PC-3 (cell line): ENCODE results near the gene EPS8L2. TPM values are rescaled to one million over a fixed set of nuclear protein-coding genes. Genes with fewer than 3 reads are reported as not detected.

Experiments
- ATAC-seq: fragments of 200-7000 bp; cut with Tn5 transposase; 2 replicates; pipeline ENCODE4 v1.9.1; 2020; ENCODE audit warnings: mild to moderate bottlenecking, moderate library complexity
- BruUV-seq: library from RNA; stranded (reverse); fragments of 400-500 nt; replicated peaks from 2 replicates; lab custom pipeline; 2021; lab: Mats Ljungman, UMichigan
- CTCF ChIA-PET: fragments of 300-600 bp; sonication (Branson Sonifier 250); formaldehyde crosslinking; loops from one replicate; lab custom pipeline; 2022; ENCODE audit warnings: antibody characterized with exemption; lab: Charles Lee
- POLR2A ChIA-PET: fragments of 300-600 bp; sonication (Branson Sonifier 250); formaldehyde crosslinking; loops from one replicate; lab custom pipeline; 2022; ENCODE audit warnings: antibody characterized with exemption; ENCODE audit not compliant: unreplicated experiment; lab: Charles Lee
- DNase-seq: peaks from one replicate; pipeline ENCODE4 v3.0.0-alpha.2; 2015
- H2AFZ ChIP-seq: fragments of 300-600 bp; sonication (generic); 2 replicates; pipeline ENCODE4 v1.6.0; 2016; ENCODE audit warnings: antibody characterized with exemption, low read length
- H3F3A ChIP-seq: fragments of 300-600 bp; sonication (generic); one replicate; pipeline ENCODE4 v1.6.0; 2017; ENCODE audit warnings: antibody characterized with exemption, low read length, control low read depth, mild to moderate bottlenecking; ENCODE audit not compliant: unreplicated experiment
- H3K27ac ChIP-seq: fragments of 300-600 bp; sonication (generic); 2 replicates; pipeline ENCODE4 v1.5.1; 2016; ENCODE audit warnings: mild to moderate bottlenecking, low read length
- H3K27me3 ChIP-seq: fragments of 300-600 bp; sonication (generic); 2 replicates; pipeline ENCODE4 v1.6.1; 2016; ENCODE audit warnings: low read length, mixed read lengths
- H3K36me3 ChIP-seq: fragments of 300-600 bp; sonication (generic); 2 replicates; pipeline ENCODE4 v1.6.1; 2016; ENCODE audit warnings: low read depth, mixed run types, low read length, mixed read lengths
- H3K4me1 ChIP-seq: fragments of 300-600 bp; sonication (generic); 2 replicates; pipeline ENCODE4 v1.5.1; 2016; ENCODE audit warnings: low read length; ENCODE audit not compliant: insufficient read depth
- H3K4me2 ChIP-seq: fragments of 300-600 bp; sonication (generic); 2 replicates; pipeline ENCODE4 v1.6.0; 2016; ENCODE audit warnings: low read length
- H3K4me3 ChIP-seq: fragments of 300-600 bp; sonication (generic); 2 replicates; pipeline ENCODE4 v1.5.1; 2016; ENCODE audit warnings: mild to moderate bottlenecking, low read length, mixed read lengths
- H3K79me2 ChIP-seq: fragments of 300-600 bp; sonication (generic); 2 replicates; pipeline ENCODE4 v1.6.1; 2017; ENCODE audit warnings: low read length, mixed read lengths
- H3K9ac ChIP-seq: fragments of 300-600 bp; sonication (generic); 2 replicates; pipeline ENCODE4 v1.6.0; 2016; ENCODE audit warnings: mild to moderate bottlenecking, low read length
- H3K9me2 ChIP-seq: fragments of 300-600 bp; sonication (generic); replicated peaks from 2 replicates; pipeline ENCODE4 v1.6.1; 2016; ENCODE audit warnings: mixed run types, low read length, mixed read lengths
- H3K9me3 ChIP-seq: fragments of 300-600 bp; sonication (generic); 2 replicates; pipeline ENCODE4 v1.6.1; 2016; ENCODE audit warnings: low read length, mixed read lengths
- H4K20me1 ChIP-seq: fragments of 300-600 bp; sonication (generic); 2 replicates; pipeline ENCODE4 v1.6.1; 2016; ENCODE audit warnings: low read length, mixed read lengths
- CTCF ChIP-seq: fragments of 300-600 bp; sonication (generic); conservative IDR thresholded peaks from 2 replicates; pipeline ENCODE4 v1.5.1; 2017; ENCODE audit warnings: antibody characterized with exemption, low read depth, mild to moderate bottlenecking, low read length
- EZH2 ChIP-seq: fragments of 300-600 bp; sonication (generic); IDR thresholded peaks from one replicate; pipeline ENCODE4 v1.6.1; 2017; ENCODE audit warnings: antibody characterized with exemption, mild to moderate bottlenecking, low read length; ENCODE audit not compliant: unreplicated experiment
- EZH2phosphoT487 ChIP-seq: fragments of 300-600 bp; sonication (generic); IDR thresholded peaks from 2 replicates; pipeline ENCODE4 v1.6.1; 2018; ENCODE audit warnings: mild to moderate bottlenecking, antibody characterized with exemption, low read length, borderline replicate concordance
- intact Hi-C: fragments of 100-400 bp; cut with micrococcal nuclease; formaldehyde crosslinking; loops from 2 replicates; pipeline ENCODE4 v1.9.0; 2023
- total RNA-seq: library from RNA; depleted of rRNA; stranded (reverse); fragments of >200 nt; gene quantifications from 2 replicates; pipeline ENCODE4 v1.2.3, GENCODE V29; 2014

The EPS8L2 gene
- total RNA-seq, 1 experiment from 2014 or later, result 127 TPM

- H3K9me3 ChIP-seq, result no peaks in the 10 kb centered on the region
- no peak overlapping the region for H2AFZ ChIP-seq
- no peak overlapping the region for H3K9ac ChIP-seq
- ChIA-PET CTCF (no interaction called here), POLR2A (interaction anchor here (0.5 kb wide), 1 partner anchor 37 kb away, joined by 9 read pairs; no protein-coding TSS in a partner anchor)
- no peaks in the 10 kb centered on the region for H3K27me3 ChIP-seq
- no peak overlapping the region for H3K4me2 ChIP-seq
- intact Hi-C loops, result no loop called here
- H3K36me3 ChIP-seq, result peaks cover 22% of the 10 kb centered on the region
- H3K79me2 ChIP-seq, result no peaks in the 10 kb centered on the region
- H4K20me1 ChIP-seq, result no peaks in the 10 kb centered on the region
- H3K4me3 ChIP-seq, result no peak overlapping the region
- H3K9me2 ChIP-seq, result no peaks in the 10 kb centered on the region
- no peak for ATAC-seq
- no peaks in the 10 kb centered on the region for H3F3A ChIP-seq
- no peak overlapping the region for H3K27ac ChIP-seq
- BruUV-seq, result no TSS peak
- DNase-seq, result no peak
- no peaks in the 10 kb centered on the region for H3K4me1 ChIP-seq
- TF ChIP-seq EZH2phosphoT487 (no peak), EZH2 (no peak), CTCF (no peak)
Observed at GRCh38 chr11:680970-681369, 25.1 kb upstream of the EPS8L2 start.

GRCh38 chr11:686451-687243 is 19.4 kb upstream of the EPS8L2 start:
- BruUV-seq, result no TSS peak
- intact Hi-C loops, result no loop called here
- no peak overlapping the region for H3K4me3 ChIP-seq
- H3K9me3 ChIP-seq, result no peaks in the 10 kb centered on the region
- no peaks in the 10 kb centered on the region for H3K4me1 ChIP-seq
- peaks cover 17% of the 10 kb centered on the region for H3K79me2 ChIP-seq
- no peaks in the 10 kb centered on the region for H3K27me3 ChIP-seq
- H3K27ac ChIP-seq, result no peak overlapping the region
- TF ChIP-seq CTCF (no peak), EZH2 (no peak), EZH2phosphoT487 (no peak)
- H3K36me3 ChIP-seq, result peaks cover 34% of the 10 kb centered on the region; the same call in 1 of the 2 replicates
- ChIA-PET CTCF (no interaction called here), POLR2A (no interaction called here)
- no peak overlapping the region for H3K9ac ChIP-seq
- H4K20me1 ChIP-seq, result no peaks in the 10 kb centered on the region
- H3F3A ChIP-seq, result no peaks in the 10 kb centered on the region
- DNase-seq, result no peak
- H3K4me2 ChIP-seq, result no peak overlapping the region
- ATAC-seq, result no peak
- H3K9me2 ChIP-seq, result no peaks in the 10 kb centered on the region
- H2AFZ ChIP-seq, result no peak overlapping the region

GRCh38 chr11:687751-688150 is 18.3 kb upstream of the EPS8L2 start:
- Histone ChIP-seq H3F3A (no peaks in the 10 kb centered on the region), H3K9ac (no peak overlapping the region), H3K9me2 (no peaks in the 10 kb centered on the region), H4K20me1 (no peaks in the 10 kb centered on the region), H3K4me2 (no peak overlapping the region), H2AFZ (no peak overlapping the region), H3K36me3 (peaks cover 34% of the 10 kb centered on the region; the same call in 1 of the 2 replicates), H3K4me3 (no peak overlapping the region), H3K4me1 (0 out of 2 replicates have a peak, but pooled peaks cover under 1% of the 10 kb centered on the region), H3K27me3 (no peaks in the 10 kb centered on the region), H3K79me2 (peaks cover 28% of the 10 kb centered on the region), H3K27ac (no peak overlapping the region), H3K9me3 (no peaks in the 10 kb centered on the region)
- DNase-seq (no peak), ATAC-seq (no peak)
- BruUV-seq, result no TSS peak
- POLR2A ChIA-PET, result no interaction called here
- CTCF ChIA-PET, result no interaction called here
- TF ChIP-seq EZH2, result no peak
- no peak for TF ChIP-seq EZH2phosphoT487
- TF ChIP-seq CTCF, result no peak
- intact Hi-C loops, result no loop called here
